Left ventricle myocardium inferior (tissue), 1 donor: ENCODE measurements around the gene PROS1. TPM values are rescaled to one million over a fixed set of nuclear protein-coding genes. Genes with fewer than 3 reads are reported as not detected.

ENCODE experiments used
- DNase-seq: peaks from one replicate; pipeline ENCODE4 v3.0.0-alpha.2; 2020
- H3K27ac ChIP-seq: fragments of 200-600 bp; replicated peaks from 2 replicates; pipeline ENCODE4 v1.8.0; 2021
- H3K27me3 ChIP-seq: fragments of 200-600 bp; 2 replicates; pipeline ENCODE4 v1.8.0; 2021; ENCODE audit warnings: low read depth
- H3K36me3 ChIP-seq: fragments of 200-600 bp; 2 replicates; pipeline ENCODE4 v1.8.0; 2021
- H3K4me1 ChIP-seq: fragments of 200-600 bp; 2 replicates; pipeline ENCODE4 v1.8.0; 2021
- H3K4me3 ChIP-seq: fragments of 200-600 bp; 2 replicates; pipeline ENCODE4 v1.8.0; 2021; ENCODE audit warnings: mild to moderate bottlenecking, moderate library complexity
- H3K9me3 ChIP-seq: fragments of 200-600 bp; replicated peaks from 2 replicates; pipeline ENCODE4 v1.8.0; 2021
- CTCF ChIP-seq: fragments of 200-600 bp; IDR thresholded peaks from 2 replicates; pipeline ENCODE4 v1.8.0; 2021; ENCODE audit warnings: antibody characterized with exemption, mild to moderate bottlenecking, borderline replicate concordance
- intact Hi-C: fragments of 100-400 bp; cut with micrococcal nuclease; formaldehyde crosslinking; loops from one replicate; pipeline ENCODE4 v1.11.0; 2022
- total RNA-seq: library from RNA; stranded (reverse); fragmentation: NEBNext Ultra II Directional; extraction: Animal tissue kit (Norgen Biotek cat#: 25700); gene quantifications from one replicate; pipeline ENCODE4 v1.2.1, GENCODE V29; 2021
- donor health status: DM: no; HTN: yes; CAD: no; lungs with severe emphysema.

The PROS1 gene
- total RNA-seq, 1 donor from 2014 or later: 48.3 TPM

DNA sequence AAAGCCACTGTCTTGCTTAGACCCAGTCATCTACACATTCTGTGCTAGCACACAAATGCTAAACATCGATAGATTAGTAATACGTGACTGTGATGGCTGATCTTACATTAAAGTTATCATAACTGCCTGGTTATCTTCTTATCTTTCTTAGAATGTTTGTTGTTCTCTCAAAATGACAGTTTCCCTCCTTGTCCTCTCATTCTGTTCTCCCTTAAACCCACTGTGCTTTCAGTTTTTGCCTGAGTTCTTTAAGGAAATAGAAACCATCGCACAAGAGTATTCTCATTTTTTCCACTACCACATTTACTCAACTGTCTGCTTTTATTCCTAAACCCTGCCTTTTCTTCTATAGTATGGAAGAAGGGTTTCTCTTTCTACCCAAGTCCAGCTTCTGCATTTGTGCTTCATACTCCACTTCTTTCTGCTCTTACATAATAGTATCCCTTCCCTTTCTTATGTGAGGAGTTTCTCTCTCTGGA is 37.6 kb upstream of the PROS1 start:
- intact Hi-C loops: no loop called here
- H3K4me3 ChIP-seq: no peak overlapping the region

DNA sequence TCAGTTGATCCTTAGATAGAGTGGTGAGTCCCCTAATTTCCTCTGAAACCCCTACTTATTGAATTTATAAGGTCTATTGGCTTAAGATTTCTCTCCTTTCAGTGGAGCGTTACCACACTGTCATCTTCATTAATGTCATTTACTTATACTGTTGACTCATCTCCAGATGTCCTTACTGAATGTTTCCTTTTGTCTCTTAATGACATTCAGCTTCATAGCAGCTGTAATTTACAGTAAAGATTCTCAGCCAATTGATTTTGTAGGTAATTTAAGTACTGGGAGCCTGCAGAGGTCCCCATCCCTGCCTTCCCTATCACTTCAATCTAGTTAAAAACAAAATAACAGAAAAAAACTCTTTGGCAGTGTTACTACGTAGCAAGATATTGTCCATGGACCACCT is 35.9 kb upstream of the PROS1 start:
- DNase-seq: no peak
- peaks cover 6% of the 10 kb centered on the region for H3K4me1 ChIP-seq
- no peak overlapping the region for H3K4me3 ChIP-seq
- no peak overlapping the region for H3K27ac ChIP-seq
- no peak for TF ChIP-seq CTCF
- H3K36me3 ChIP-seq: no peaks in the 10 kb centered on the region
- intact Hi-C loops: no loop called here
- no peaks in the 10 kb centered on the region for H3K9me3 ChIP-seq
- no peaks in the 10 kb centered on the region for H3K27me3 ChIP-seq

More for the DNA sequence above, 37.6 kb upstream of the PROS1 start:
- DNase-seq: no peak
- no peaks in the 10 kb centered on the region for H3K27me3 ChIP-seq
- no peaks in the 10 kb centered on the region for H3K9me3 ChIP-seq
- H3K4me1 ChIP-seq: peaks cover 2% of the 10 kb centered on the region
- H3K27ac ChIP-seq: no peak overlapping the region
- no peaks in the 10 kb centered on the region for H3K36me3 ChIP-seq
- no peak for TF ChIP-seq CTCF

GRCh38 chr3:94008253-94008652 is 34.6 kb upstream of the PROS1 start:
- DNase-seq: no peak
- intact Hi-C loops: no loop called here
- Histone ChIP-seq H3K27ac (no peak overlapping the region), H3K4me1 (peaks cover 11% of the 10 kb centered on the region), H3K36me3 (no peaks in the 10 kb centered on the region), H3K27me3 (no peaks in the 10 kb centered on the region), H3K4me3 (no peak overlapping the region), H3K9me3 (no peaks in the 10 kb centered on the region)
- TF ChIP-seq CTCF: no peak

- intact Hi-C loops: loop anchor here (5.0 kb wide), 1 partner anchor 63 kb away; no protein-coding TSS in a partner anchor
Observed at GRCh38 chr3:94004301-94004910, 30.7 kb upstream of the PROS1 start.

GRCh38 chr3:94001827-94002495 is 28.3 kb upstream of the PROS1 start:
- intact Hi-C loops: loop anchor here (5.0 kb wide), 1 partner anchor 65 kb away; no protein-coding TSS in a partner anchor
- no peaks in the 10 kb centered on the region for H3K9me3 ChIP-seq
- DNase-seq: no peak
- peaks cover 17% of the 10 kb centered on the region for H3K4me1 ChIP-seq
- H3K36me3 ChIP-seq: peaks cover 7% of the 10 kb centered on the region
- no peak overlapping the region for H3K4me3 ChIP-seq
- H3K27ac ChIP-seq: no peak overlapping the region
- no peak for TF ChIP-seq CTCF
- H3K27me3 ChIP-seq: no peaks in the 10 kb centered on the region

More at GRCh38 chr3:94004301-94004910, 30.7 kb upstream of the PROS1 start:
- H3K4me1 ChIP-seq: peaks cover 17% of the 10 kb centered on the region
- H3K27ac ChIP-seq: peak overlapping the region; percentile 13
- TF ChIP-seq CTCF: peak; percentile 88
- H3K36me3 ChIP-seq: no peaks in the 10 kb centered on the region
- DNase-seq: no peak
- no peaks in the 10 kb centered on the region for H3K9me3 ChIP-seq
- no peaks in the 10 kb centered on the region for H3K27me3 ChIP-seq
- peak overlapping the region; percentile 56 for H3K4me3 ChIP-seq
